Measurements from ENCODE around the gene NFATC1. TPM values are rescaled to one million over a fixed set of nuclear protein-coding genes. Genes with fewer than 3 reads are reported as not detected.

Gene NFATC1
- polyA plus RNA-seq, 1 of the 3 experiments (the other 2 are of a cell fraction), result 0.02 TPM

GRCh38 chr18:79578396-79579260 lies 182.9 kb downstream of the NFATC1 start:
- Histone ChIP-seq H3K4me1 (ENCODE audit: control insufficient read depth in 1 of 2, insufficient read depth in 2 of 2, low read depth in 1 of 2, low read length in 1 of 2) (no peaks in the 10 kb centered on the region; a peak in 1 of 4 replicates), H3F3A (replicated peaks; ENCODE audit: insufficient read depth) (peaks cover 7% of the 10 kb centered on the region), H4K20me1 (ENCODE audit: insufficient read depth) (no peaks in the 10 kb centered on the region), H2AFZ (ENCODE audit: low read depth) (no peak overlapping the region), H3K27ac (ENCODE audit: low read depth in 2 of 2, low read length in 1 of 2) (no peak overlapping the region), H3K9me2 (no peaks in the 10 kb centered on the region), H3K36me3 (replicated peaks in 1 of 2; ENCODE audit: control insufficient read depth in 1 of 2, insufficient read depth in 2 of 2, low read length in 1 of 2) (no peaks in the 10 kb centered on the region), H3K4me2 (no peak overlapping the region), H3K9me3 (peaks cover under 1% of the 10 kb centered on the region; the same call in 1 of the 2 replicates), H3K4me3 (ENCODE audit: low read depth in 2 of 2, low read length in 1 of 2) (no peak overlapping the region), H3K79me2 (ENCODE audit: insufficient read depth) (no peaks in the 10 kb centered on the region), H3K9ac (no peak overlapping the region), H3K27me3 (ENCODE audit: insufficient read depth) (peaks cover 80% of the 10 kb centered on the region)
- no peak for DNase-seq
- WGBS (ENCODE audit: low lambda C conversion rate), result 18% methylated on average over 20 of the region's 27 CpGs
- TF ChIP-seq, protein P1, sequence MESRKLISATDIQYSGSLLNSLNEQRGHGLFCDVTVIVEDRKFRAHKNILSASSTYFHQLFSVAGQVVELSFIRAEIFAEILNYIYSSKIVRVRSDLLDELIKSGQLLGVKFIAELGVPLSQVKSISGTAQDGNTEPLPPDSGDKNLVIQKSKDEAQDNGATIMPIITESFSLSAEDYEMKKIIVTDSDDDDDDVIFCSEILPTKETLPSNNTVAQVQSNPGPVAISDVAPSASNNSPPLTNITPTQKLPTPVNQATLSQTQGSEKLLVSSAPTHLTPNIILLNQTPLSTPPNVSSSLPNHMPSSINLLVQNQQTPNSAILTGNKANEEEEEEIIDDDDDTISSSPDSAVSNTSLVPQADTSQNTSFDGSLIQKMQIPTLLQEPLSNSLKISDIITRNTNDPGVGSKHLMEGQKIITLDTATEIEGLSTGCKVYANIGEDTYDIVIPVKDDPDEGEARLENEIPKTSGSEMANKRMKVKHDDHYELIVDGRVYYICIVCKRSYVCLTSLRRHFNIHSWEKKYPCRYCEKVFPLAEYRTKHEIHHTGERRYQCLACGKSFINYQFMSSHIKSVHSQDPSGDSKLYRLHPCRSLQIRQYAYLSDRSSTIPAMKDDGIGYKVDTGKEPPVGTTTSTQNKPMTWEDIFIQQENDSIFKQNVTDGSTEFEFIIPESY (IDR thresholded peaks at IDR 0.05; ENCODE audit: borderline replicate concordance, low read depth), result no peak
- TF ChIP-seq POLR2AphosphoS5 (IDR thresholded peaks at IDR 0.05; ENCODE audit: low read depth, low read length) (no peak), PBX3 (IDR thresholded peaks at IDR 0.05) (no peak), RXRA (IDR thresholded peaks at IDR 0.05; ENCODE audit: borderline replicate concordance, low read depth) (no peak), ELF1 (IDR thresholded peaks at IDR 0.05) (no peak), FOXJ3 (CRISPR knock-in tag; IDR thresholded peaks at IDR 0.05) (no peak), GABPA (IDR thresholded peaks at IDR 0.05; ENCODE audit: low read depth) (no peak), GATA2 (CRISPR knock-in tag; IDR thresholded peaks at IDR 0.05) (no peak), SMC3 (IDR thresholded peaks at IDR 0.05; ENCODE audit: low read depth, low read length) (no peak), EP300 (IDR thresholded peaks at IDR 0.05; ENCODE audit: borderline replicate concordance in 1 of 2, low read depth in 1 of 2, low read length in 1 of 2) (no peak), CHD2 (IDR thresholded peaks at IDR 0.05; ENCODE audit: low read length, partially characterized antibody) (no peak), JUND (IDR thresholded peaks at IDR 0.05) (no peak), USF1 (IDR thresholded peaks at IDR 0.05; ENCODE audit: borderline replicate concordance, low read depth) (no peak), FOXM1 (IDR thresholded peaks at IDR 0.05; ENCODE audit: low read depth) (no peak), FOSL2 (IDR thresholded peaks at IDR 0.05; ENCODE audit: borderline replicate concordance, low read depth) (no peak), TAF1 (IDR thresholded peaks at IDR 0.05; ENCODE audit: borderline replicate concordance, low read depth, low read length) (no peak)
- POLR2A ChIA-PET, result no interaction called here
- CTCF ChIA-PET, result no interaction called here

Small RNAs within 50 kb of the gene (small RNA-seq; reads per million reads assigned to genes)
- gene AC018445.2, result 0 reads per million in 7 experiments
